ENCODE results near the gene RHAG.

DNA sequence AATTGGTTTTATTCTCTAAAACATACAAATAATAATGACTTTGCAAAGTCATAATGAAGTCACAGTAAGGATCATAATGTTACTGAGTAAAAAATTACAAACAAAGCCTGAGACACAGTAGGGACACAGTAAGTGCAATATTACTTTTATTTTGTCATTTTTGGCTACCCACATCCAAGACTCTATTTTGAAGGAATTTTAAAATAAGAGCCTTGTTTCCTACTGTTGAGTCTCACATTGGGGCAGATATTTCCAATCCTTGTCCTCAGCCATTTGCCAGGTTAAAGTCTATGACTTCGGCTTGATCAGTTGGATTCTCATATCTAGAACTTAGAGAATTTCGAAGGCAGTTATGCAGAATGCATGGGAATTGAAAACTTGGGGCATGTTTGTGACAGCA, 10.8 kb upstream of the RHAG start:
- no peak for TF ChIP-seq POLR2A (IDR thresholded peaks at IDR 0.05)
- TF ChIP-seq, protein P1, sequence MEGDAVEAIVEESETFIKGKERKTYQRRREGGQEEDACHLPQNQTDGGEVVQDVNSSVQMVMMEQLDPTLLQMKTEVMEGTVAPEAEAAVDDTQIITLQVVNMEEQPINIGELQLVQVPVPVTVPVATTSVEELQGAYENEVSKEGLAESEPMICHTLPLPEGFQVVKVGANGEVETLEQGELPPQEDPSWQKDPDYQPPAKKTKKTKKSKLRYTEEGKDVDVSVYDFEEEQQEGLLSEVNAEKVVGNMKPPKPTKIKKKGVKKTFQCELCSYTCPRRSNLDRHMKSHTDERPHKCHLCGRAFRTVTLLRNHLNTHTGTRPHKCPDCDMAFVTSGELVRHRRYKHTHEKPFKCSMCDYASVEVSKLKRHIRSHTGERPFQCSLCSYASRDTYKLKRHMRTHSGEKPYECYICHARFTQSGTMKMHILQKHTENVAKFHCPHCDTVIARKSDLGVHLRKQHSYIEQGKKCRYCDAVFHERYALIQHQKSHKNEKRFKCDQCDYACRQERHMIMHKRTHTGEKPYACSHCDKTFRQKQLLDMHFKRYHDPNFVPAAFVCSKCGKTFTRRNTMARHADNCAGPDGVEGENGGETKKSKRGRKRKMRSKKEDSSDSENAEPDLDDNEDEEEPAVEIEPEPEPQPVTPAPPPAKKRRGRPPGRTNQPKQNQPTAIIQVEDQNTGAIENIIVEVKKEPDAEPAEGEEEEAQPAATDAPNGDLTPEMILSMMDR (IDR thresholded peaks at IDR 0.05) = no peak

Measured in lower leg skin (tissue), 3 donors.